IMR-90 (cell line): ENCODE measurements around the gene WNT7A. TPM values are rescaled to one million over a fixed set of nuclear protein-coding genes. Genes with fewer than 3 reads are reported as not detected.

Source experiments
- ATAC-seq: fragments of 200-7000 bp; cut with Tn5 transposase; 2 replicates; pipeline ENCODE4 v1.9.1; 2020; ENCODE audit warnings: low read depth, mild to moderate bottlenecking, moderate library complexity
- BruUV-seq: library from RNA; stranded (reverse); fragments of 400-500 nt; replicated peaks from 2 replicates; lab custom pipeline; 2021; lab: Mats Ljungman, UMichigan
- CTCF ChIA-PET: fragments of 300-600 bp; formaldehyde crosslinking; extraction: SDS; loops from one replicate; lab custom pipeline; 2021; ENCODE audit warnings: antibody characterized with exemption; lab: Yijun Ruan, JAX
- POLR2A ChIA-PET: fragments of 300-600 bp; sonication (Branson Sonifier 250); formaldehyde crosslinking; loops from one replicate; lab custom pipeline; 2022; ENCODE audit warnings: antibody characterized with exemption; ENCODE audit not compliant: unreplicated experiment; lab: Charles Lee
- DNase-seq: peaks from one replicate; pipeline ENCODE4 v3.0.0; 2013
- H2AFZ ChIP-seq: replicated peaks from 2 replicates; pipeline ENCODE3; 2013; ENCODE audit warnings: low read length, mild to moderate bottlenecking; ENCODE audit not compliant: poor library complexity
- H2AK5ac ChIP-seq: 2 replicates; pipeline ENCODE4 v1.6.1; 2013; ENCODE audit warnings: low read depth, low read length, inconsistent platforms
- H2AK9ac ChIP-seq: replicated peaks from 2 replicates; pipeline ENCODE3; 2013; ENCODE audit warnings: mild to moderate bottlenecking, low read depth, low read length, moderate library complexity; ENCODE audit not compliant: poor library complexity
- H2BK120ac ChIP-seq: 2 replicates; pipeline ENCODE4 v1.6.1; 2013; ENCODE audit warnings: low read depth, low read length, inconsistent platforms
- H2BK15ac ChIP-seq: 3 replicates; pipeline ENCODE4 v1.6.1; 2013; ENCODE audit warnings: low read depth, low read length, inconsistent platforms
- H2BK20ac ChIP-seq: 2 replicates; pipeline ENCODE4 v1.6.1; 2013; ENCODE audit warnings: low read depth, mild to moderate bottlenecking, inconsistent platforms, low read length, moderate library complexity
- H2BK5ac ChIP-seq: 2 replicates; pipeline ENCODE4 v1.6.1; 2013; ENCODE audit warnings: mild to moderate bottlenecking, low read depth, low read length, inconsistent platforms; ENCODE audit not compliant: poor library complexity, severe bottlenecking
- H3K14ac ChIP-seq: replicated peaks from 2 replicates; pipeline ENCODE4 v1.6.1; 2013; ENCODE audit warnings: low read depth, low read length, inconsistent platforms
- H3K18ac ChIP-seq: 2 replicates; pipeline ENCODE4 v1.6.1; 2013; ENCODE audit warnings: low read depth, low read length, control low read depth
- H3K23ac ChIP-seq: 2 replicates; pipeline ENCODE4 v1.6.1; 2013; ENCODE audit warnings: low read depth, low read length, inconsistent platforms
- H3K27ac ChIP-seq: 2 replicates; pipeline ENCODE4 v1.5.1; 2013; ENCODE audit warnings: mild to moderate bottlenecking, control low read depth, low read length; ENCODE audit not compliant: insufficient read depth
- H3K27me3 ChIP-seq: 2 replicates; pipeline ENCODE4 v1.6.1; 2013; ENCODE audit warnings: low read length; ENCODE audit not compliant: control insufficient read depth, insufficient read depth
- H3K36me3 ChIP-seq: 2 replicates; pipeline ENCODE4 v1.6.1; 2013; ENCODE audit warnings: low read length, mixed read lengths; ENCODE audit not compliant: control insufficient read depth, insufficient read depth
- H3K4ac ChIP-seq: 2 replicates; pipeline ENCODE4 v1.6.1; 2013; ENCODE audit warnings: low read depth, low read length, inconsistent platforms
- H3K4me1 ChIP-seq: 2 replicates; pipeline ENCODE4 v1.6.1; 2013; ENCODE audit warnings: low read length, mixed read lengths; ENCODE audit not compliant: control insufficient read depth, insufficient read depth
- H3K4me2 ChIP-seq: 2 replicates; pipeline ENCODE4 v1.6.1; 2013; ENCODE audit warnings: low read depth, mild to moderate bottlenecking, control low read depth, low read length, moderate library complexity
- H3K4me3 ChIP-seq: 2 replicates; pipeline ENCODE4 v1.5.1; 2013; ENCODE audit warnings: low read depth, mild to moderate bottlenecking, control low read depth, low read length, moderate library complexity; ENCODE audit not compliant: insufficient read depth
- H3K56ac ChIP-seq: 2 replicates; pipeline ENCODE4 v1.6.1; 2013; ENCODE audit warnings: low read length, inconsistent platforms; ENCODE audit not compliant: insufficient read depth; ENCODE audit errors: extremely low read depth
- H3K79me1 ChIP-seq, 2 experiments: 2 replicates each; pipeline ENCODE4 v1.6.1; 2013; ENCODE audit warnings: low read length in 2 of 2, inconsistent platforms in 1 of 2, low read depth in 1 of 2
- H3K9ac ChIP-seq: 2 replicates; pipeline ENCODE4 v1.6.1; 2013; ENCODE audit warnings: low read depth, low read length, control low read depth
- H3K9me1 ChIP-seq: 2 replicates; pipeline ENCODE4 v1.6.1; 2013; ENCODE audit warnings: low read length, inconsistent platforms; ENCODE audit not compliant: insufficient read depth
- H3K9me3 ChIP-seq: 2 replicates; pipeline ENCODE4 v1.6.1; 2013; ENCODE audit warnings: low read length; ENCODE audit not compliant: control insufficient read depth, insufficient read depth
- H4K20me1 ChIP-seq: 2 replicates; pipeline ENCODE4 v1.6.1; 2013; ENCODE audit warnings: low read length, inconsistent platforms; ENCODE audit not compliant: insufficient read depth
- H4K5ac ChIP-seq: 2 replicates; pipeline ENCODE4 v1.6.1; 2013; ENCODE audit warnings: mild to moderate bottlenecking, low read depth, low read length, control low read depth
- H4K8ac ChIP-seq, 2 experiments: 2 replicates each; pipeline ENCODE4 v1.6.1; 2013; ENCODE audit warnings: low read depth in 2 of 2, low read length in 2 of 2, control low read depth in 1 of 2, inconsistent platforms in 1 of 2
- H4K91ac ChIP-seq: 2 replicates; pipeline ENCODE4 v1.6.1; 2013; ENCODE audit warnings: low read depth, low read length, inconsistent platforms; ENCODE audit not compliant: insufficient read depth
- BHLHE40 ChIP-seq: fragments of 150-350 bp; IDR thresholded peaks from 2 replicates; pipeline ENCODE4 v1.6.1; 2016; ENCODE audit warnings: mild to moderate bottlenecking, low read depth, low read length
- CEBPB ChIP-seq: IDR thresholded peaks from 2 replicates; pipeline ENCODE4 v1.6.1; 2012; ENCODE audit warnings: low read depth, low read length, improper control_type of control experiment
- ELK1 ChIP-seq: fragments of 150-350 bp; IDR thresholded peaks from 2 replicates; pipeline ENCODE4 v1.6.1; 2016; ENCODE audit warnings: low read depth, mild to moderate bottlenecking, low read length, moderate library complexity, borderline replicate concordance
- FOS ChIP-seq: fragments of 150-350 bp; IDR thresholded peaks from 2 replicates; pipeline ENCODE4 v1.6.1; 2016; ENCODE audit warnings: low read depth, low read length
- MAFK ChIP-seq: IDR thresholded peaks from 2 replicates; pipeline ENCODE4 v1.6.1; 2012; ENCODE audit warnings: low read depth, low read length, improper control_type of control experiment
- MXI1 ChIP-seq: IDR thresholded peaks from 2 replicates; pipeline ENCODE4 v1.6.1; 2012; ENCODE audit warnings: low read depth, mild to moderate bottlenecking, low read length, moderate library complexity, borderline replicate concordance
- NFE2L2 ChIP-seq: fragments of 150-350 bp; IDR thresholded peaks from 2 replicates; pipeline ENCODE4 v1.6.1; 2016; ENCODE audit warnings: low read depth, mild to moderate bottlenecking, low read length
- POLR2A ChIP-seq: IDR thresholded peaks from 2 replicates; pipeline ENCODE4 v1.6.1; 2012; ENCODE audit warnings: mild to moderate bottlenecking, low read depth, low read length
- RCOR1 ChIP-seq: IDR thresholded peaks from 2 replicates; pipeline ENCODE4 v1.6.1; 2012; ENCODE audit warnings: mild to moderate bottlenecking, low read length, improper control_type of control experiment; ENCODE audit not compliant: insufficient replicate concordance
- SMC3 ChIP-seq: fragments of 150-350 bp; IDR thresholded peaks from 2 replicates; pipeline ENCODE4 v1.6.1; 2016; ENCODE audit warnings: low read depth, mild to moderate bottlenecking, antibody characterized with exemption, low read length, moderate library complexity
- USF2 ChIP-seq: fragments of 150-350 bp; IDR thresholded peaks from 2 replicates; pipeline ENCODE4 v1.6.1; 2017; ENCODE audit warnings: mild to moderate bottlenecking, antibody characterized with exemption, low read length, low read depth
- WGBS, 2 experiments: methylation state at CpG; one replicate each; pipeline versions ENCODE4 v1.1.5 to v1.1.7; 2013; ENCODE audit warnings: missing lambda C conversion rate in 2 of 2; ENCODE audit not compliant: insufficient read length in 1 of 2; ENCODE audit errors: extremely low coverage in 2 of 2; 5-methylcytosine and 5-hydroxymethylcytosine counted together
- dilution Hi-C: fragments of 300-500 bp; cut with HindIII; formaldehyde crosslinking; loops from one replicate; pipeline ENCODE4 v1.14.3; 2018; ENCODE audit warnings: low sequenced_read_pairs; ENCODE audit not compliant: unreplicated experiment
- in situ Hi-C: fragments of 300-500 bp; cut with MboI; formaldehyde crosslinking; loops from 3 replicates; pipeline ENCODE4 v1.14.3; 2019; ENCODE audit warnings: low sequenced_read_pairs, inconsistent platforms, mixed read lengths
- intact Hi-C: fragments of 100-400 bp; cut with micrococcal nuclease; formaldehyde crosslinking; loops from 2 replicates; pipeline ENCODE4 v1.10.0; 2022
- polyA plus RNA-seq, 3 experiments: library from polyadenylated mRNA; depleted of rRNA; stranded (reverse); fragments of >200 nt; gene quantifications; 2 replicates each; pipeline ENCODE4 v1.2.3, GENCODE V29; 2012; ENCODE audit warnings: low replicate concordance in 1 of 3
- total RNA-seq: library from RNA; depleted of rRNA; stranded (reverse); fragments of >200 nt; gene quantifications from 2 replicates; pipeline ENCODE4 v1.2.3, GENCODE V29; 2012

WNT7A gene
- total and polyA plus RNA-seq, 2 of the 4 experiments (the other 2 are of a cell fraction) = not detected

GRCh38 chr3:13833506-13834257 is 46.2 kb downstream of the WNT7A start:
- POLR2A ChIA-PET = no interaction called here
- Histone ChIP-seq H4K20me1 (no peaks in the 10 kb centered on the region), H3K9me1 (no peaks in the 10 kb centered on the region), H4K91ac (no peak overlapping the region), H2AK9ac (no peak overlapping the region), H2BK120ac (no peak overlapping the region), H3K4me2 (no peak overlapping the region), H3K14ac (no peak overlapping the region), H3K4ac (no peak overlapping the region), H3K79me1 (no peaks in the 10 kb centered on the region), H3K4me1 (no peaks in the 10 kb centered on the region), H3K9me3 (peaks cover 3% of the 10 kb centered on the region; the same call in 1 of the 2 replicates), H3K27me3 (no peaks in the 10 kb centered on the region), H2BK5ac (no peak overlapping the region), H2BK20ac (no peak overlapping the region), H3K23ac (no peak overlapping the region), H3K27ac (no peak overlapping the region), H3K18ac (no peak overlapping the region), H3K56ac (no peak overlapping the region), H2AFZ (no peak overlapping the region), H2AK5ac (no peak overlapping the region), H2BK15ac (no peak overlapping the region), H4K8ac (no peak overlapping the region), H3K4me3 (no peak overlapping the region), H4K5ac (no peak overlapping the region), H3K36me3 (no peaks in the 10 kb centered on the region), H3K9ac (no peak overlapping the region)
- intact Hi-C loops = no loop called here
- dilution Hi-C loops = no loop called here
- CTCF ChIA-PET = interaction anchor here (0.5 kb wide), 1 partner anchor 847 kb away, joined by 3 read pairs; no protein-coding TSS in a partner anchor
- in situ Hi-C loops = no loop called here
- no peak for TF ChIP-seq NFE2L2
- TF ChIP-seq MXI1 = no peak
- TF ChIP-seq SMC3 = no peak
- TF ChIP-seq CEBPB = no peak
- no peak for TF ChIP-seq RCOR1
- TF ChIP-seq USF2 = no peak
- TF ChIP-seq ELK1 = no peak
- no peak for TF ChIP-seq POLR2A
- no peak for TF ChIP-seq MAFK
- TF ChIP-seq BHLHE40 = no peak
- no peak for TF ChIP-seq FOS
- no peak for ATAC-seq
- no peak for DNase-seq
- BruUV-seq = no TSS peak
- 33% methylated on average over 3 of the region's 9 CpGs; no CpG with 5 or more reads in 1 of the 2 experiments for WGBS, 2 experiments
